Measurements from ENCODE around the gene MED7.

Gene MED7

GRCh38 chr5:157106630-157107461 lies 35.8 kb downstream of the MED7 start:
- no peak for DNase-seq (ENCODE audit: low read depth in 2 of 2)

GRCh38 chr5:157100140-157100679 lies 42.5 kb downstream of the MED7 start:
- DNase-seq (ENCODE audit: low read depth in 2 of 2) = no peak

- no peak for DNase-seq (ENCODE audit: low read depth in 2 of 2)
These were observed 54.2 kb downstream of the MED7 start for GRCh38 chr5:157088342-157088990.

All from stimulated activated CD8-positive, alpha-beta memory T cell treated with anti-CD3 and anti-CD28 coated beads, Interleukin-15, amount 100 ng/mL, for 4 hours (primary cell).